Activated naive CD4-positive, alpha-beta T cell treated with anti-CD3 and anti-CD28 coated beads, Interleukin-2, amount 50 U/mL, for 24 hours (primary cell): Measurements from ENCODE around the gene IDH1.

Experiments
- H3K27ac Mint-ChIP-seq: one replicate; pipeline ENCODE4 v1.8.0; 2021; ENCODE audit warnings: mild to moderate bottlenecking, mixed read lengths
- H3K27me3 Mint-ChIP-seq: one replicate; pipeline ENCODE4 v1.8.0; 2021; ENCODE audit warnings: mixed read lengths
- H3K36me3 Mint-ChIP-seq: one replicate; pipeline ENCODE4 v1.8.0; 2021; ENCODE audit warnings: mixed read lengths
- H3K4me1 Mint-ChIP-seq: one replicate; pipeline ENCODE4 v1.8.0; 2021; ENCODE audit warnings: mixed read lengths
- H3K4me3 Mint-ChIP-seq: one replicate; pipeline ENCODE4 v1.8.0; 2021; ENCODE audit warnings: mild to moderate bottlenecking, mixed read lengths
- H3K9me3 Mint-ChIP-seq: one replicate; pipeline ENCODE4 v1.8.0; 2021; ENCODE audit warnings: mixed read lengths

IDH1 gene

GRCh38 chr2:208195531-208195930 lies 59.3 kb downstream of the IDH1 start:
- Mint-ChIP-seq H3K9me3 (no peaks in the 10 kb centered on the region), H3K4me3 (no peak overlapping the region), H3K27ac (no peak overlapping the region), H3K27me3 (no peaks in the 10 kb centered on the region), H3K4me1 (no peaks in the 10 kb centered on the region), H3K36me3 (no peaks in the 10 kb centered on the region)

GRCh38 chr2:208192611-208193236 lies 62.1 kb downstream of the IDH1 start:
- H3K27me3 Mint-ChIP-seq = no peaks in the 10 kb centered on the region
- no peaks in the 10 kb centered on the region for H3K36me3 Mint-ChIP-seq
- no peak overlapping the region for H3K4me3 Mint-ChIP-seq
- H3K9me3 Mint-ChIP-seq = no peaks in the 10 kb centered on the region
- no peaks in the 10 kb centered on the region for H3K4me1 Mint-ChIP-seq
- no peak overlapping the region for H3K27ac Mint-ChIP-seq

GRCh38 chr2:208189810-208190503 lies 64.9 kb downstream of the IDH1 start, which contains the start of gene C2orf80:
Gene C2orf80 (minus strand): TSS chr2:208190030. CDS start chr2:208186986, 3,044 bp downstream.
- H3K9me3 Mint-ChIP-seq = no peaks in the 10 kb centered on the region
- H3K4me1 Mint-ChIP-seq = no peaks in the 10 kb centered on the region
- no peaks in the 10 kb centered on the region for H3K36me3 Mint-ChIP-seq
- H3K27ac Mint-ChIP-seq = no peak within 1 kb of the TSS
- no peaks in the 10 kb centered on the region for H3K27me3 Mint-ChIP-seq
- H3K4me3 Mint-ChIP-seq = no peak within 1 kb of the TSS

DNA sequence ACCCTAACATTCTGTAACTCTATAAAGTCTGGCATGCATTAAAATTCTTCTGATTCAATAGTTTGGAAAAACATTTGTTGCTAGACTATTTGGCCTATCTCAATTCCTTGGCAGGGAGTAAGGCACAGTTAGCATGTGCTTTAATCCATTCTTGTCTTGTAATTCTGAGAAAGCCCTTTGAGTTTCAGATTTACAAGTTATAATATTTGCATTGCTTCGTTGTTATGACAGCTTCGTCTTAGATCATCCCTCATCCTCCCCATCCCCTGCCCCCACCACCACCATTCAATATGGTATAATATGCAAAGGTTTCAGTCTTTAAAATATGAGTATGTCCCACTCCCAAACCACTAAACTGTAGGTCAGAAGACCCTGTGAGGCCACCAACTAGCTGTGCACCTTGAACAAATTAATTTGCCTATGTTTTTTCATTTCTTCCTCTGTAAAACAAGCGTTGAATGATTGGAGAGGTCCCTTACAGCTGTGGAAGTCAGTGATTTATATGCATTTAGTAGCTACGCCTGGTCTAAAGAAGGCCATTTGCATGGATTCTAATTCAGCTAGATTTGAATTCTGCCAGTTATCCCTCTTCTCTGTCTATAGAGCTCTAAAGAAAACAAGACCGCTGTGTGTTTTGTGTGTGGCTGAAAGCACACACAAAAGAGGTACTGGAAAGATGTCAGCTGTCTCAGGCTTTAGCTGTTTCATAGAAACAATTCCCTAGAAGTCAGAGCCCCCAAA lies 65.6 kb downstream of the IDH1 start:
- H3K4me3 Mint-ChIP-seq = no peak overlapping the region
- peaks cover 2% of the 10 kb centered on the region for H3K27me3 Mint-ChIP-seq
- no peaks in the 10 kb centered on the region for H3K36me3 Mint-ChIP-seq
- no peaks in the 10 kb centered on the region for H3K4me1 Mint-ChIP-seq
- H3K9me3 Mint-ChIP-seq = no peaks in the 10 kb centered on the region
- H3K27ac Mint-ChIP-seq = no peak overlapping the region

- H3K27me3 Mint-ChIP-seq = peaks cover 5% of the 10 kb centered on the region
- H3K4me1 Mint-ChIP-seq = no peaks in the 10 kb centered on the region
- H3K9me3 Mint-ChIP-seq = no peaks in the 10 kb centered on the region
- H3K4me3 Mint-ChIP-seq = no peak overlapping the region
- no peak overlapping the region for H3K27ac Mint-ChIP-seq
- H3K36me3 Mint-ChIP-seq = no peaks in the 10 kb centered on the region
Observed at GRCh38 chr2:208186893-208187292, 68.0 kb downstream of the IDH1 start.

- H3K4me1 Mint-ChIP-seq = no peaks in the 10 kb centered on the region
- no peaks in the 10 kb centered on the region for H3K9me3 Mint-ChIP-seq
- H3K27me3 Mint-ChIP-seq = peaks cover 5% of the 10 kb centered on the region
- no peak overlapping the region for H3K4me3 Mint-ChIP-seq
- no peaks in the 10 kb centered on the region for H3K36me3 Mint-ChIP-seq
- no peak overlapping the region for H3K27ac Mint-ChIP-seq
Observed at GRCh38 chr2:208186465-208186864, 68.4 kb downstream of the IDH1 start.
